ENCODE results near the gene DCTN5.

The DCTN5 gene

DNA sequence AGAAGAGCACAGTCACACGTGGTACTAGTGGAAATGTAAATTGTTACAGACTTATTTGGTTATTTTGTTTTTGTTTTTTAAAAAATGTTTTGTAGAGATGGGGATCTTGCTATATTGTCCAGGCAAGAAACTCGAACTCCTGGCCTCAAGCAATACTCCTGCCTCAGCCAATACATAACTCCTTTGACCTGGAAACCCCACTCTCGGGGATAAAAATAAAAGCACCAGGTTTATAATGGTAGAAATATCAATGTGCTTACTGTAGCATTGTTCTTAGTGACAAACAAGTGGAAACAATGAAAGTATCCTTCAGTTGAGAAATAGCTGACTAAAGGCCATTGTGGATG, 83.5 kb downstream of the DCTN5 start:
- DNase-seq (ENCODE audit: low spot score in 2 of 2) (no peak), ATAC-seq (no peak)
- no peak overlapping the region for H3K27ac Mint-ChIP-seq
- H3K4me1 Mint-ChIP-seq, result peaks cover 8% of the 10 kb centered on the region
- H3K9me3 Mint-ChIP-seq, result peaks cover 8% of the 10 kb centered on the region
- H3K4me3 Mint-ChIP-seq, result no peak overlapping the region
- H3K36me3 Mint-ChIP-seq, result no peaks in the 10 kb centered on the region

DNA sequence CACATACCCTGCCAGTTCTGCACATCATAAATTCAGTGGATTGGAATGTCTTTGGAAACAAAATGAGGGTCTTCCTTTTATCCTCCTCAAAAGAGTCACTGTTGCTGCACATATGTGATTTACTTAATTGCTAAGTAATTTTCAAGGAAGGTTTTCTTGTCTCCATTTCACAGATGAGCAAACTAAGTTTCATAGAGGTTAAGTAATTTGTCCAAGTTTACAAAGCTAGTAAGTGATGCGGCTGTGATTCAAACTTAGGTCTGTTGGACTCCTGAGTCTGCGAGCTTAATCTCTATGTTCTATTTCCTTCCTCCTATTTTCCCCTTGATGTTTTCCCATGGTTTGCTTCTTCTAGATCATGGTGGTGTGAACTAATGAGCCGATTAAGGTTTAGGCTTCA, 85.4 kb downstream of the DCTN5 start:
- no peak overlapping the region for H3K4me3 Mint-ChIP-seq
- no peak for ATAC-seq
- DNase-seq (ENCODE audit: low spot score in 2 of 2), result no peak
- no peaks in the 10 kb centered on the region for H3K36me3 Mint-ChIP-seq
- H3K4me1 Mint-ChIP-seq, result peaks cover 8% of the 10 kb centered on the region
- no peak overlapping the region for H3K27ac Mint-ChIP-seq
- H3K9me3 Mint-ChIP-seq, result peaks cover 8% of the 10 kb centered on the region

Measured in stimulated activated effector memory CD8-positive, alpha-beta T cell treated with anti-CD3 and anti-CD28 coated beads, Interleukin-12 subunit alpha, Interleukin-12 subunit beta, amount 100 ng/mL, for 72 hours (primary cell).